HG03039 (cell line): ENCODE results near the gene UBAP2.

Source experiments
- ATAC-seq: cut with Tn5 transposase; IDR thresholded peaks from one replicate; pipeline ENCODE4 v1.9.1; 2021; ENCODE audit warnings: mild to moderate bottlenecking, moderate library complexity; ENCODE audit not compliant: unreplicated experiment

Gene UBAP2

DNA sequence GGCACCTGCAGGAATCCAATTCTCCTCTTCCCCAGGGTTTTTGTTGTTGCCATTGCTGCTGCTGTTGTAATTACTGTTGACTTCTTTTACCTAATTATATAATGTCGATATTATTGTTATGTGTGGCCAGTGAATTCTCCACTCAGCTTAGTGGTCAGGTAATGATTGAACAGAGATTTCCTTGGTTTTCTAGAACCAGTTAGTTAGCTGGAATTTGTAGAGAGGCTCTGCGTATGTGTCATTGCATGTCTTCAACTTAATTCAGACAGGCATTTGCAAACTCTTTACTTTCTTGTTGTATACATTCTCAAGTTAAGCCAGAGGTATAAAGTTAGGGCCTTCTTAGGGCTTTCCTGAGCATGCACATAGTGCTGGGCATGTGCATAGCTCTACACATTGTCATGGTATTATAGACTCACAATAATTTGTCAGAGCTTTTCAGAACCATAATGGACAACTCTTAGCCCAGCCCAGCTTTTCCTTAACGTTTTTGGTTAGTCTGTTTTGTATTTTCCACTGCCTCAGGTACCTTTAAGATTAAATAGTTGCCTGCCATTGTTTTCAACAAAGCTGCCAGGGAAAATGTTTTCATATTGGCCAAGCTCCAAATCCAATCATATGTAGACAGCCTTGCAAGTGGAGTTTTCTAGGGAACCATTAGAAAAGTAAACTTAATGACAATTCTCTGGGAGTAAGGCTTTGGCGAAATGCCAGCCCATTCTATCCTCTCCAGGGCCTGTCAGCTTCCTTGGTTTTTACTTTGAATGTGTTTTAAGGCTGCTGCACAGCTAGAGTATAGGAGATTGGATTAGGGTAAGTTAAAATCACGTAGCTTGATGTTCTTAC is 163.6 kb downstream of the UBAP2 start:
- ATAC-seq, result no peak

GRCh38 chr9:33881635-33882034 is 167.1 kb downstream of the UBAP2 start:
- ATAC-seq, result no peak

DNA sequence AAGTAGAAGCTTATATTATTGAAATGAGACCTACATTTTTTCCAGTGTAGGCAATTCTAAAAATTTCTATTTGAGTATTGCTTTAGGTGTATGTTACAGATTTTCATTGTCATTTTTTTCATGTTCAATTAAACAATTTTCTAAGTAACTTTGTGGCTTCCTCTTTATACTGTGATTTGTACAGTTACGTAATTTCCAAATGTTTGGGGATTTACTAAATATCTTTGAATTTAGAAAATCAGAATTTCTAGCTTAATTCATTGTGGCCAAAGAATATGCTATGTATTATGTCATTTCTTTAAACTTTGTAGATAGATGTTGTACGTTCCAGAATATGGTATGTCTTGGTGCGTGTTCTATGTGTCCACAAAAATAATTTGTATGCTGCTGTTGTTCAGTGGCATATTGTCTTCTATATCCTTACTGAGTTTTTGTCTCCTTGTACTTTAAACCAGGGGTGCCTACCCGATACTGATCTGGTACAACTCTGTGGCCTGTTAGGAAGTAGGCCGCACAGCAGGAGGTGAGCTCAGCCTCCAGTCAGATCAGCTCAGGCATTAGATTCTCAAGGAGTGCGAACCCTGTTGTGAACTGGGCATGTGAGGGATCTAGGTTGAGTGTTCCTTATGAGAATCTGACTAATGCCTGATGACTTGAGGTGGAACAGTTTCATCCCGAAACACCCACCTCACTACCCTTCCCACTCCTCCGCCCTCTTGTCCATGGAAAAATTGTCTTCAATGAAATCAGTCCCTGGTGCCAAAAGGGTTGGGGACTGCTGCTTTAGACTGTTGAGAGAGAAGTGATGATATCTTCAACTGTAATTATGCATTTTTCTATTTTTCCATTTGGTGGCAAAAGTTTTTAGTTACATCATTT is 168.2 kb downstream of the UBAP2 start:
- no peak for ATAC-seq

GRCh38 chr9:33878691-33879366 is 169.9 kb downstream of the UBAP2 start:
- ATAC-seq, result no peak

GRCh38 chr9:33877727-33878489 is 170.8 kb downstream of the UBAP2 start:
- ATAC-seq, result no peak
